Measurements from ENCODE around the gene NFAT5.

Gene NFAT5

DNA sequence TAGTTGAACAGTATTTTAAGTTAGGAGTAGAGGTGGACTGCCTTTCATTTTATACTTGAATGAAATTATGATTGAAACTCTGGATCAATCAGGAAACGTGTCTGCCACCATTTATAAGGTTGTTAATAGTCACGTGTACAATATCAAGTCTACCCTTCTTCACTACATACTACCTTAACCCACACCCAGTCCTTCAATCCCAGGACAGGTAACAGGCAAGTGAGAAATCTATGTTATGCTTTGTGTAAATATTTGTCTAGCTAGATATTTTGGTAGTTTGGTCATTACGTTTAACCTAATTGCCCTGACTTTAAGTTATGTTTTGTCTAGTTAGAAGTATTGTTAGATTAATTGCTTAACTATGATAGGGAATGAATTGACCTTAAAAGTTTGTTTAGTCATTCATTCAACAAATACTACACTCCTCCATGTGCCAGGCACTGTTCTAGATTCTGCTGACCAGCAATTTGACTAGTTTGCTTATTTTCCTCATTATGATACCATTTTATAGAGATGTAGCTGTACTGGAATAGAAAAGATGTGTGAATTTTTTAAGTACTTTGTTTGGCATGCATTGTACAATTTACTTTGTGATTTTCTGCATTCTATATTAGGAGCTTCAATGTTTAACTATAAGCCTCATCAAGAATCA is 88.6 kb downstream of the NFAT5 start:
- no peak for TF ChIP-seq CTCF (IDR thresholded peaks at IDR 0.05; ENCODE audit: extremely low read depth, insufficient read depth, missing control alignments)
- in situ Hi-C loops (cut with MboI; ENCODE audit: low pct_unique_long_range_greater_than_20kb, low sequenced_read_pairs, unreplicated experiment), result no loop called here
- no peak for DNase-seq (ENCODE audit: low spot score)

GRCh38 chr16:69660166-69660565 is 94.4 kb downstream of the NFAT5 start:
- no peak for TF ChIP-seq CTCF (IDR thresholded peaks at IDR 0.05; ENCODE audit: extremely low read depth, insufficient read depth, missing control alignments)
- no peak for DNase-seq (ENCODE audit: low spot score)
- in situ Hi-C loops (cut with MboI; ENCODE audit: low pct_unique_long_range_greater_than_20kb, low sequenced_read_pairs, unreplicated experiment), result no loop called here

DNA sequence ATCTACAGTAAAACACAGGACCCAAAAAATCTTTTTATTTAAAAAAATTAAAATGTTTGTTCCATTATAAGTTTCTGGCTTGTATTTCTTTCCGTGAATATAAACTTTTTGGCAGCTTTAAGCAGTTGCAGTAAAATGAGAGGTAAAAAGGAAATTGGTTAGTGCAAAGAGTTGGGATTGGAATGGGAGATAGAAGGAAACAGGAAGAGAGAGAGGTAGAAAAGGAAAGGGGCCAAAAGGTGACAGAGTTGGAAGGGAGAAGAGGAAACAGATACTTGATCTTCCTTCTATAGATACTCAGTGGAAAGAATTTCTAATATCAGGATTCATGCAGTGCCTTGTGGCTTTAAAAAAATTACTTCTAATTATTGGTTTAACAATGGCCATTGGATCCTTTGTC is 97.1 kb downstream of the NFAT5 start:
- in situ Hi-C loops (cut with MboI; ENCODE audit: low pct_unique_long_range_greater_than_20kb, low sequenced_read_pairs, unreplicated experiment), result no loop called here
- TF ChIP-seq CTCF (IDR thresholded peaks at IDR 0.05; ENCODE audit: extremely low read depth, insufficient read depth, missing control alignments), result no peak
- DNase-seq (ENCODE audit: low spot score), result no peak

GRCh38 chr16:69663846-69664245 is 98.1 kb downstream of the NFAT5 start:
- TF ChIP-seq CTCF (IDR thresholded peaks at IDR 0.05; ENCODE audit: extremely low read depth, insufficient read depth, missing control alignments), result no peak
- in situ Hi-C loops (cut with MboI; ENCODE audit: low pct_unique_long_range_greater_than_20kb, low sequenced_read_pairs, unreplicated experiment), result no loop called here
- DNase-seq (ENCODE audit: low spot score), result no peak

DNA sequence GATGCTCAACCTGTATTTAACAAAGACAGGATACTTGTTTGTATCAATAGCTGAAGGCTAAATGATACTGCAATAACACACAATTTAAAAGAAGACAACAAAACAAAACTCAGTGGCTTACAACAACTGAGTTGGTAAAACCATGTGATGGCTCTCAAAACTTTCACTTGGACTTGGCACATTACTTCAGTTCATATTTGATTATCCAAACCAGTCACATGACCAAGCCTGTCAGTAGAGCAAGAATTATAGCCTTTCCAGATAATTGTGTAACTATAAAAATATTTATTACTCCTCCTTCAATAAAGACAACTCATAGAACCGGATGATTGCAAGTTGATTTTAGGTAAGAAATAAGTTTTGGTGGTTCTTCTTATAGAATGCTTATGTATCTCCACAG is 103.8 kb downstream of the NFAT5 start:
- in situ Hi-C loops (cut with MboI; ENCODE audit: low pct_unique_long_range_greater_than_20kb, low sequenced_read_pairs, unreplicated experiment), result no loop called here
- TF ChIP-seq CTCF (IDR thresholded peaks at IDR 0.05; ENCODE audit: extremely low read depth, insufficient read depth, missing control alignments), result no peak
- no peak for DNase-seq (ENCODE audit: low spot score)

- no peak for DNase-seq (ENCODE audit: low spot score)
- in situ Hi-C loops (cut with MboI; ENCODE audit: low pct_unique_long_range_greater_than_20kb, low sequenced_read_pairs, unreplicated experiment), result no loop called here
- TF ChIP-seq CTCF (IDR thresholded peaks at IDR 0.05; ENCODE audit: extremely low read depth, insufficient read depth, missing control alignments), result no peak
These were observed 106.7 kb downstream of the NFAT5 start for GRCh38 chr16:69672315-69672997.

All from GM13977 (cell line).